NCI-H2227 (cell line): Measurements from ENCODE around the gene MEG3.

ENCODE experiments used
- DNase-seq: peaks from one replicate; lab custom pipeline; 2025; ENCODE audit not compliant: unreplicated experiment; lab: John Stamatoyannopoulos, UW

The MEG3 gene

GRCh38 chr14:100879782-100880181 lies 53.9 kb downstream of the MEG3 start:
- no peak for DNase-seq

- DNase-seq: no peak
Observed at GRCh38 chr14:100880271-100881101, 54.6 kb downstream of the MEG3 start.

- no peak for DNase-seq
Observed at GRCh38 chr14:100881211-100882025, 55.5 kb downstream of the MEG3 start.

- no peak for DNase-seq
Observed at GRCh38 chr14:100882026-100882967, 56.4 kb downstream of the MEG3 start.

GRCh38 chr14:100882991-100883788 lies 57.3 kb downstream of the MEG3 start:
- DNase-seq: no peak

GRCh38 chr14:100883789-100884101 lies 57.8 kb downstream of the MEG3 start:
- no peak for DNase-seq

GRCh38 chr14:100884456-100884855 lies 58.5 kb downstream of the MEG3 start:
- no peak for DNase-seq

GRCh38 chr14:100885196-100885595 lies 59.3 kb downstream of the MEG3 start:
- DNase-seq: no peak

GRCh38 chr14:100885617-100886016 lies 59.7 kb downstream of the MEG3 start:
- no peak for DNase-seq

GRCh38 chr14:100887728-100888335 lies 61.9 kb downstream of the MEG3 start:
- no peak for DNase-seq

GRCh38 chr14:100888789-100889315 lies 62.9 kb downstream of the MEG3 start:
- DNase-seq: no peak

GRCh38 chr14:100889641-100890040 lies 63.7 kb downstream of the MEG3 start:
- DNase-seq: no peak

- no peak for DNase-seq
Observed at GRCh38 chr14:100890061-100890850, 64.3 kb downstream of the MEG3 start.

GRCh38 chr14:100891051-100891450 lies 65.1 kb downstream of the MEG3 start:
- DNase-seq: no peak

GRCh38 chr14:100891501-100892445 lies 65.9 kb downstream of the MEG3 start:
- DNase-seq: no peak

GRCh38 chr14:100892496-100893227 lies 66.7 kb downstream of the MEG3 start:
- no peak for DNase-seq

GRCh38 chr14:100893228-100893601 lies 67.3 kb downstream of the MEG3 start:
- no peak for DNase-seq
